RCC 7860 (cell line): ENCODE results near the gene CD300H.
"Not testable (repeated sequence)": the region's sequence is repeated elsewhere in the genome, so short reads cannot be mapped to it uniquely, and the experiment has no call there.

ENCODE experiments used
- DNase-seq: peaks from one replicate; pipeline ENCODE4 v3.0.0-alpha.2; 2015; ENCODE audit warnings: low spot score
- FAIRE-seq: peaks from 2 replicates; lab custom pipeline; 2012; peaks lifted over from hg19 to GRCh38; lab: Jason Lieb, UNC

The CD300H gene

GRCh38 chr17:74585711-74586110 is 18.4 kb upstream of the CD300H start:
- DNase-seq: no peak

DNA sequence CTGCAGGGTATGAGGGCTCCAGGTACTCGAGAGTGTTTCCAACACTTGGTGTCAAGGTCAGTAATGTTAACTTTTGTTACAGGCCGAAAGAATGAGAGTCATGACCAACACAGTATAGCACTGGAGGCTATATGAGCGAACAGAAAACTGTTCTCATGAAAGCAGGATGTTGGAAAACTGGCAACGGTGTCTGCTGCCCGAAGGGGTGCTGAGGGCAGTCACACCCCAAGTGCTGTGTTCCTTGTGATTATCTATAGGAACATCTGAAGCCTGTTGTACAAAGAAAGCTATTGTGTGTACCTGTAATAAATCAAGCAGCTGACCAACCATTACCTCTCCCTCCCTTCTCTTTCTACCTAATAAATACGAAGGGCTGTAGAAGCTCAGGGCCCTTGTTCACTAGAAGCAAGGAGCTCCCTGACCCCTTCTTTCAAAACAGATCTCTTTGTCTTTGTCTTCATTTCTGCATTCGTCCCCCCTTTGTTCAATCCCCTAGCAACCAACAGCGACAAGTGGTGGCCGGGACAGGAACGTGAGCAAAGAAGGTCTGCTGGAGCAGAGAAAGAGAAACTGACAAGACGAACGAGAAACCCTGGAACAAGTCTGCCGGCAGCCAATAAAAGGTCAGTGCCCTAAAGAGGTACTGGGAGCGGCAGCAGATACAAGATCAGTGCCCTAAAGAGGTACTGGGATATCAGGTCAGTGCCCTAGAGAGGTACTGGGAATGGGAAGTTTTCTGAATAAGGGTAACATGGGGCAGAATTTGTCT is 17.2 kb upstream of the CD300H start:
- DNase-seq (no peak), FAIRE-seq (no peak)

More at GRCh38 chr17:74585711-74586110, 18.4 kb upstream of the CD300H start:
- no peak for FAIRE-seq

- no peak for FAIRE-seq
- no peak for DNase-seq
Observed at GRCh38 chr17:74582633-74583032, 15.3 kb upstream of the CD300H start.

DNA sequence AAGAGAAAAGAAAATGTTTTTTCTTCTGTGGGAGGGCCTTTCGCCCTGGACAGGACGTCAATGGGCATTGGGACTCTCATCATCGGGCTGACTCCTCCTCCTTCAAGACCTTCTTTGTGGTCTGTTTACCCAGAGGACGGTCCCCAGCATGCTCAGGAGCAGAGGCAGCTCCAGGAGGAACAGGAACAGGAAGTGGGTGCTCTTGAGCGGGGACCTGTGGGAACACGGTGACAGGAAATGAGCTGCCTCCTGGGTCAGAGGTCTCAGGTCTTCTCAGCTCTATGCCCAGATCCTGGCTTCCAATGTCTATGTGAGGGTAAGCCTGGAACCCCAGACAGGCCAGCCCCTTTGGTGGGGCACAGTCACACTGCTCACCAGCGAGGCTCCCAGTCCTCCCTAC is 12.6 kb upstream of the CD300H start:
- FAIRE-seq (no peak), DNase-seq (no peak)

DNA sequence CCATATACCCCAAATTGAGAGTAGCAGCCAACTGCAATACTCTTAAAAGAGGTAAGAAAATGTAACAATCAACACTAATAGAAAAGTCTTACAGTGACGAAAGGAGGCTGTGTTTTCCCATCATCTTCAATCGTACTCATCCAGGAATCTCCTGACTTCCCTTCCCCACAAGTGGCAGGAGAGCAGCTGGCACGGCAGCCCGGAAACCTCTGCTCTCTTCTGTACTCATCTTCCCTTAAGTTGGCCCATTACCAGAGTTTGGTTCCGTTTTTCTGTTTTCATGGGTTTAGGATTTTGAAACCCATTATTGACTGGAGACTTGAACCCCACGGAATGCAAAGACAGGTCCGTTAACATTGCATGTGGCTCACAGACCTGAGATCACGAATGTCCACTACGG is 11.7 kb upstream of the CD300H start:
- DNase-seq: no peak
- FAIRE-seq: no peak

DNA sequence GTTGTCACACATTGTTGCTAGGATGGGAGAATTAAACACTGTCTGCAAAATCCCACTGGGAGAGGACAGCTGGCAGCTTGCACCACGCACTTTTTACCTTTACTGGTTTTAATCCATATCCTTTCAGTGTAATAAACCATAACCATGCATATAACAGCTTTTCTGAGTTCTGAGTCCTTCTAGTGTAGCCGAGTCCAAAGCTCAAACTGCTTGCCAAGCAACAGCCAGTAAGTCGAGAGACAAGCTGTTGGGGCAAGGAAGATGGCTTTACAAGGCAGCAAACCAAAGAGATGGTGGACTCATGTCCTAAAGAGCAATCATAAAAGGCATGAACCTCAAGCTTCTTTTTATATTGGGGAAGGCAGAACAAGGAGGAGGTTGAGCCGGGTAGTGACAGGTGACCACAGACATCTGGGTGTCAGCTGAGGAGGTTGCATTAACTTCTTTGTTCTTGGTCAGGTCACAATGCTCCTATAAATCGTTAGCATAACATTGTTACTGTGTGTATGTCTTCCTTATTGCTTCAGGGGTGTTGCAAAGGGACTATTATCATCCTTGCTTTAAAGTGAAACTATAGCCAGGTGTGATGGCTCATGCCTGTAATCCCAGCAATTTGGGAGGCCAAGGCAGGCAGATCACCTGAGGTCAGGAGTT is 7.3 kb upstream of the CD300H start:
- no peak for FAIRE-seq

DNA sequence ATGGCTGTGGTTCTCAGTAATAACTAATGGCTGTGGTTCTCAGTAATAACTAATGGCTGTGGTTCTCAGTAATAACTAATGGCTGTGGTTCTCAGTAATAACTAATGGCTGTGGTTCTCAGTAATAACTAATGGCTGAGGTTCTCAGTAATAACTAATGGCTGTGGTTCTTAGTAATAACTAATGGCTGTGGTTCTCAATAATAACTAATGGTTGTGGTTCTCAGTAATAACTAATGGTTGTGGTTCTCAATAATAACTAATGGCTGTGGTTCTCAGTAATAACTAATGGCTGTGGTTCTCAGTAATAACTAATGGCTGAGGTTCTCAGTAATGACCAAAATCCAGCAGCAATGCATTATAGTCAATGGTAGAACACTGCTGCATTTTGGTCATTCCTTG is 6.3 kb upstream of the CD300H start:
- FAIRE-seq, DNase-seq: not testable (repeated sequence)

More for the DNA sequence above, 7.3 kb upstream of the CD300H start:
- DNase-seq: no peak

DNA sequence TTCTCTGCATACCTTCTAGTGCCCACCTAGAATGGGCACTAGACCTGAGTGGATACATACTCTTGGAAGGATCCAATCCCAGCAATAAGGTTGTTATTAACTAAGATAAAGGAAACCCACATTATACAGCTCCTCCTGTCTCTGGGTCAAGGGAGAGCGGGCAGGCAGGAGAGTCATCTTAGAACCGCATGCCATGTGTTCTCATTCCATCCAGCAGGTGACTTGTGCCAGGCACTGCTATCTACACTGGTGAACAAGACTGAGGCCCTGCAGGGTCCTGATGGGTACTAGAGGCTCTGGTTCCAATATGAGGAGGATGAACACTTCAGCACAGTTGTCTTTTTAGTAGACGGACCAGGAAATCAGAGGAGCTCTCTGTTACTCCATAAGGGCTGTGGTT is 5.9 kb upstream of the CD300H start:
- DNase-seq (no peak), FAIRE-seq (no peak)

GRCh38 chr17:74571621-74572270 is 4.4 kb upstream of the CD300H start:
- no peak for DNase-seq
- FAIRE-seq: no peak

- FAIRE-seq: peak; percentile 94
- DNase-seq: peak; percentile 95
Observed at GRCh38 chr17:74569020-74570003, 2.0 kb upstream of the CD300H start.

- no peak for FAIRE-seq
- no peak for DNase-seq
Observed at GRCh38 chr17:74568106-74568873, 981 bp upstream of the CD300H start.

DNA sequence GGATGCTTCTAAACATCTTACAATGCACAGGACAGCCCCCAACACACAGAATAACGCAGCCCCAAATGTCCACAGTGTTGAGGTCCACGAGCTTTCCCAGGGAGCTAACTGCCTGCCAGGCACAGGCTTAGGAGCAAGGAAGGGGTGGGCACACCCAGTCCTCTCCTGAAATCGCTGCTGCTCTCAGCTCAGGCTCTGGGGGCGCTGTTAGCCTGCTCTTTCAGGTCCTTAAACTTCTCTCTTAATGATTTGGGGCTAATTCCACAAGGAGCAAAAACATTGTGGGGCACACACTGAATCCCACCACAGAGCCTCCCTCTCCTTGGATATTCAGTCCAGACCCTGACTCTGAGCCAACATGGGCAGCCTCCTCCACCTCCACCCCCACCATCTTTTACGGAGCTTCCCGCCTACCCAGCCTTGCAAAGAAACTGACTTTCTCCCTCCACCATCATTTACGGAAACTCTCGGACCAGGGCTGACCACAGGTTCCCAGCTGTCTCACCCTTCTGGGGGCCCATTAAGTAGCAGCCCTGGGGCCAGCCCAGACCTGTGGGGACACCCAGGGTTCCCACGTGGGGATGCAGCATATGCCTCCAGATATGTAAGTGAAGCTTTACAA is 1.1 kb downstream of the CD300H start:
- FAIRE-seq (no peak), DNase-seq (no peak)

- FAIRE-seq: no peak
Observed at GRCh38 chr17:74565126-74565525, 2.2 kb downstream of the CD300H start.

GRCh38 chr17:74563358-74563757 is 4.0 kb downstream of the CD300H start:
- DNase-seq: no peak
- FAIRE-seq: no peak

More at GRCh38 chr17:74565126-74565525, 2.2 kb downstream of the CD300H start:
- DNase-seq: no peak

DNA sequence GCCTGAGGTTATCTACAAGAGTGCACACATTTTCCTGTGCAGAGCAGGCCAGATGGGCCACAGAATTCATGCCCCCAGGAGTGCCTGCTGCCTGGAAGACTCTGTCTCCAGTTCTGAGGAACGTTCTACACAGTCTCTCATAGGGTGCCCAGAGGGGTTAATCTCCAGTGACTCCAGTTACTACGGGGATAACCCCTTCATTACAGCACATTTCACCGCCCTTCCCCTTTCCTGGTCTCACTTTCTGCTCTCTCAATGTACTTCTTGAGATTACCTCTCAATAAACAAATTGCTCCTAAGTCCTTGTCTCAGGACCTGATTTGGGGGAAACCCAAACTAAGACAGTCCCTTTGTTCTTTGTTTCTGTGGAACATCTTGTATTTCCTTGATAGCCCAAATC is 5.7 kb downstream of the CD300H start:
- FAIRE-seq (no peak), DNase-seq (no peak)

GRCh38 chr17:74558882-74559519 is 8.3 kb downstream of the CD300H start:
- no peak for DNase-seq

DNA sequence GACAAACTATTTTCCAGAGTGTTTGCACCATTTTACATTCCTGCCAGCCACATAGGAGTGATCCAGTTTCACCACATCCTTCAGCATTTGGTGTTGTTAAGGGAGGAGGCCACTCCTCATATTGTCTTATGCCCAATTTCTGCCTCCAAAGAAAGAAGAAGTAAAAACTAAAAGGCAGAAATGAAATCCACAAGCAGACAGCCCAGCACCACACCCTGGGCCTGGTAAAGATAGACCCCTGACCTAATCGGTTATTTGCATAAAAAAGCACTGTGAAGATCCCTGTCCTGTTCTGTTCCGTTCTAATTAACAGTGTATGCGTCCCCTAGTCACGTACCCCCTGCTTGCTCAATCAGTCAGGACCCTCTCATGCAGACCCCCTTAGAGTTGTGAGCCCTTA is 8.9 kb downstream of the CD300H start:
- FAIRE-seq: not testable (repeated sequence)

More at GRCh38 chr17:74558882-74559519, 8.3 kb downstream of the CD300H start:
- no peak for FAIRE-seq

GRCh38 chr17:74555427-74555940 is 11.8 kb downstream of the CD300H start:
- FAIRE-seq: no peak
- no peak for DNase-seq

More for the DNA sequence above, 8.9 kb downstream of the CD300H start:
- not testable (repeated sequence) for DNase-seq

DNA sequence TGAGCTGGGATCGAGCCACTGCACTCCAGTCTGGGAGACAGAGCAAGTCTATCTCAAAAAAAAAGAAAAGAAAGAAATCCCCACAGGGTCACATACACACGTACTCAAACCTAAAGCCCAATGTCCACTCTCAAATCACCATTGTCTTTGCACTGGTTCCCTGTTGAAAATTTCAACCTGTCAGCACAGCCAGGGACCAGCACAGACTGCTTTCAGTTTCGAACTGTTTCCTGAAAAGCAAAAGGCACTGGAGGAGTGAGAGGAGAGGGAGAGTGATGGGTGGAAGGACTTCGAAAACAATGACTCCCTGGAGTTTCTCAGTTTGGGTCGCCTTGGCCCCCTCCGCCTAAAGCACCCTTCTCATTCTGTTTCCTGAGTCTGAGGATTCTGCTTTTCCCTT is 12.4 kb downstream of the CD300H start:
- FAIRE-seq (no peak), DNase-seq (no peak)
